Stimulated activated CD4-positive, alpha-beta T cell treated with anti-CD3 and anti-CD28 coated beads, TNF-alpha, amount 100 ng/mL, for 24 hours (primary cell): ENCODE data around the gene PLXNB1.

Experiments used
- DNase-seq, 3 experiments: peaks; one replicate each; pipeline ENCODE4 v3.0.0-alpha.2; 2020; ENCODE audit warnings: low read depth in 3 of 3

Gene PLXNB1

DNA sequence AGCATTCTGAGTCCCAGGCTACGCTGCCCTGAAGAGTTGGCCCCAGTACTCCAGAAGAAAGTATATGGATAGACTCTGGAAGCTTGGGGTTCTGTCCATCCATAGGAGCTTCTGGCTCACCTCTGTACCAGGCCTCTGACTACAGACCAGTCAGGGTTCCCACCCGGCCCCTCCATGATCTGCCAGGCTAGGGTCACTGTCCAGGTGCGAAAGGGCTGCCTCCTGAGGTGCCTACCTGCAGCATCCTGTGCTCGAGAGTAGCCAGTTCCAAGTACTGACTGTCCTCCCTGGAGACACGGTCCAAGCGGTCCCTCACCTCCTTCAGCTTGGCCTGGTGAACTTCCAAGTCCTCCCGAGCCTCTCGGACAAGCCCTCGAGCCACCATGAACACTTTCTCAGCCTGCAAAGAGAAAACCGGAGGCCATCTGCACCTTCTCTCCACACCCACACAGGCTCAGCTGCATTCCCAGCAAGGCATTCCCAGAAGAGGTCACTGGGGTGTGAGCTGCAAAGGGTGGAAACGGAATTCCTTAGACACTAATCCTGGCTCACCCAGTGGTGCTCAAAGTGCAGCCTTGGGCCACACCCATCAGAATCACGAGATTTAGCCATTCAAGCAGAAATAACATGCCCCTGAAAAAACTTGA is 3.7 kb upstream of the PLXNB1 start:
- DNase-seq, result no peak

DNA sequence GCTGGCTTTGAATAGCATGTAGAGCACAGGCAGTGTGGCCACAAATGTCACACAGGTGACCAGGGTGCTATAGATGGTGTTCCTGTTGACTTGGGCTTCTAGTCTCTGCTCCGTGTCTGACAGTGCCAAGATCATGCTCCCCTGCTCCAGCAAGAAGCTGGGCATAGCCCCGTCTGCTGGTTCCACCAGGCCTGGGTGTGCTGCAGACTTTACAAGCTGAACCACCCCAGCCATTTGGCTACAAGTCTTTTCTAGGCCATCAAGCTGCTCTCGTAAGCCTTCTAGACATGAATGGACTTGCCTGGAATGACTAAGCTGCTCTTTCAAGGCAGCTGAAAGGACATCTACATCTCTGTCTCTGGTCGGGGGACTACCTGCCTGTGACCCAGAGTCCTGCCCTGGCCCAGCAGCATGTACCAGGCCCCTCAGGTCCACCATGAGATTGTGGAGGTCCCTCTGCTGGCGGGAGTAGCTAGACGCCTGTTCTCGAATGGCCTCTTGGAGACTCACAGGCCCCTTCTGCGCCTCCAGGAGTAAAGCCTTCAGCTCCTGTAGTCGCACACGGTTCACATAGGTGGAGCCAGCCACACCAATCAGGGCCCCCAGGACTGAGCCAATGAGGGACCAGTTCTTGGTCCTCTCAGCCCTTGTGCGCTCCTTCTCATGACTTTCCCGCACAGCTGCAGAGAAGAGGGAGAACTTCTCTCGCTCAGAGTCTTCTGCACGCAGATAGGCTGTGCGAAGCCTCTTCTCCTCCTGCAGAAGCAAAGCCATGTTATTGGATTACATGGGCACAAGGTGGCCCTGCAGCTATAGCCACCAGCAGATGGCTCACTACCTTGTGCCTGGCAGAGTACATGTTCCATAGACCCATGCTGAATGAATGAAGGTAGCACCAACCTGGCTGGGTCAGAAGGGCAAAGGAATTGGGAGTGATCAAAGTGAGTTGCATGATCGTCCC is 2.8 kb upstream of the PLXNB1 start:
- DNase-seq, result no peak

DNA sequence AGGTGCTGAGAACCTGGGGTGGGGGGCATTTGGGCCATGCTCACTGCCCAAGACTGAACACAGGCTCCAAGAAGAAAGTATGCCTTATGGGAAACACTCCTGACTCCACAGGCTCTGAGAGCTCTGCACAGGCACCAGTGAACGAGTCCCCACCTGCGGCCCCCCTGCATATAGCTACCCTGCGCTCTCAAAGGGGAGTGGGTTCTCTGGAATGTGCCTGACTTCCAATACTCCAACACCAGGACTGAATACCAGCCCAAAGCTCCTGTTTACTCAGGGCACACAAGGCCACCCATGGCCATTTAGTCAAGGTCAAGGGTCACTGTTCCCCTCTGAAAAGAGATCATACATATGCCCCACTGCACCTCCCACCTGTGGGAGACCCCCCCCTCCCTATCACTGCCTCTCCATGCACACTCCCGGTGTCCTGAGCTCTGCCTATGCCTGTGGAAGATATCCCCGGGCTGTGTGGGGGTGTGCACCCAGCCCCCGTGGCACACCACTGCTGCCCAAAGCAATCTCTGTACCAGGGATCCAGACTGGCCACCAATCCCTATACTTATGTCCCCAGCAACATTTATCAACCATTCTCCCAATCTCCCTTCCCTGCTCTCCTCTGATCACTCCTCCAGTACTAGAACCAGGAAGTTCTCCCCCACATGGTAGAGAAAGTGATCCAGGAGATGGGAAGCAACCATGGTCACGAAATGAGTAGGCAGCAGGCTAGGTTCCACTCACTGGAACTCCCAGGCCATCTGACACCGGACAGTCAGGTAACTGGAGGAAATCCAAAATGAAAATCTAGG is 1.5 kb upstream of the PLXNB1 start:
- no peak for DNase-seq

DNA sequence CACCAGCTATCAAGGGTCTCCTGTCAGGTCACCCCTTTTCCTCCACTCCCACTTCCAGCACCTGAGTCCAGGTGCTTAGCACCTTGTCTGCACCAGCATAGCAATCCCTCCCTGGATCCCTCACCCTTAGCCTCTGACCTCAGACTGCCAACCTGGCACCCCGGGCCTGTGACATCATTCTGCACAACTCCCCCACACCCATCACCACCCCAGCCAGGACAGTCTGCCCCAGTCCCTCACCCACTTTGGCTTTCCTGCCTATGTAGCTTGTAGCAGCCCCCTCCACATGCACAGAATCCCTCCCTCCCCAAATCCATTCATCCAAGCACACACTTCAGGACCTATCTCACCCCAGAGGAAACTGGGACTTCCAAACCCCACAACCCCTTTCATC is 819 bp upstream of the PLXNB1 start:
- no peak for DNase-seq

DNA sequence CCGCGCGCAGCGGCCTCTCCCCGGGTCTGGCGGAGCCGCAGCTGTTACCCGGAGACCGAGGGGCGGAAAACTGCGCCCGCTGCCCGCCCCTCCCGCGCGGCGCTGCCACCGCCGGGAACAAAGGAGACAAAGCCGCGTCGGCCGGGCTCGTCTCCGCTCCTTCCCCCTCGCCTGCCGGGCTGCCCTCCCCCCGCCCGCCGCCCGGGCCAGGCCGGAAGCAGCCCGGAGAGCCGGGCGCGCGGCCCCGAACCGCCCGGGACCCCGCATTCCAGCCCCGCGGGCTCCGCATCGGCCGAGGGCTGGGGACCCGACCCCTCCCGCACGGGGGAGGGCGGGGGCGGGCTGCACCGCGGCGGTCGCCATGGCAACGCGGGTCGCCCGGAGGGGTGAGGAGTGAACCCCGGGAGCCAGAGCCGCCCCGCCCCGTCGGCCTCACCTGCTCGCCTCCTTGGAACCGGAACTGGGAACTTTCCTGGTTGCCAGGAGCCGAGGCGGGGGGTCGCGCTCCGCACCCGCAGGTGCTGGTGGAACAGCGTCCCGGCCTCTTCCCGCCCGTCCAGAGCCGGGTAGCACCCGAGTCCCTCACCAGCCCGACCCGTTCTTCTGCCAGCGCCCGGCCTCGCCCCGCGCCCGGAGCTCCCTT is 448 bp downstream of the PLXNB1 start:
- DNase-seq, result peak in 2 of 3 experiments; percentile 38 to 59

DNA sequence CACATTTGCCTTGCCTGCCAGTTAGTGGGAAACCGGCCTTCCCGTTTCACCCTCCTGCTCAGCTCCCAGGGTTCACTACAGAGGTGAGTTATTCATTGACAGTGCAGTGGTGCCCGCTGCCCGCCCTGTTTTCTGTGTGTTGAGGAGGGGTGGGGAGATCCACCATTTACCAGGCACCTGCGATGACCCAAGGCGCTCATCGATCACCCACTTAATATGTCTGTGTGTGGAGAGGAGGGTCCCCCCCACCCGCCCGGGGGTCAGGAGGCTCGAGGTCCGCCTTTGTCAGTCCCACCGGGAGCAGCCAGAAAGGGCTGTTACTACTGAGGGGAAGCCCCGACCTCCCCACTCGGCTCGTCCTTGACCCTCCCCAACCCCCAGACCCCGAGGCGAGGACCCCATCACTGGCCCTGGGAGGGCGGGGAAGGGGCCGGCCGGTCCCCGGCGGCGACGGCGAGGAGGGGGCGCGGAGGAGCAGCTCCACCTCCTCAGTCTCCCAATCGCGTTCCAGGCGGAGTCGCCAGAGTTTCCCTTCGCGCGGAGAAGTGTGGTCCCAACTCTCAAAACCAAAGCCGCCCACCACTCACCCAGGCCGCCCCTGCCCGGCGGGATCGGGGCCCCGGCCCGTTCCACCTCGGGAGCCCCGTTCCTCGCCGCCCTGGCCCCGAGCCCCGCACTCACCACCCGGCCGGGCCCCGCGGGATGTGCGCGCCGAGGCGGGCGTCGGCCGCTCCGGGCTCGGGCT is 1.1 kb downstream of the PLXNB1 start:
- DNase-seq, result peak in 1 of 3 experiments; percentile 16

DNA sequence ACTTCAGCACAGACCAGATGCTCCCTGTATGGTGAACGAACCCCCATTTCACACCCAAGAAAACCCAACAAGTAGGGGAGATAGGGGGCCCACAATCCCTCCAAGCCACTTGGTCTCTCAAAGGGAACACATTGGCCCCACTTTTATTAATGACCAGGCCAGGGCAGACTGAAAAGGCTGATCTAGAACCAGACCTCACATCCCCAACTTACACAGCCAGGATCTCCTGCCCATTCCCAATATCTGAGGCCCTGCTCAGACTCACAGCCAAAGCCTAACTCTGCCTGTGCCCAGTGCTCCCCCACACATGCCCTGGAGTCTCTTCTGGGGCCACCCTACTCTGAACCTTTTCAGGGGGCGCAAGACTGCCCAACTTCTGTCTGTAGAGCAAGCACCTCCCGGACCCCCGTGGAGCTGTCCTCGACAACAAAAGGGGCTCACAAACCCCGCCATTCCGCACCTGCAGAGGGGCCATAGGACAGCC is 1.8 kb downstream of the PLXNB1 start:
- no peak for DNase-seq

DNA sequence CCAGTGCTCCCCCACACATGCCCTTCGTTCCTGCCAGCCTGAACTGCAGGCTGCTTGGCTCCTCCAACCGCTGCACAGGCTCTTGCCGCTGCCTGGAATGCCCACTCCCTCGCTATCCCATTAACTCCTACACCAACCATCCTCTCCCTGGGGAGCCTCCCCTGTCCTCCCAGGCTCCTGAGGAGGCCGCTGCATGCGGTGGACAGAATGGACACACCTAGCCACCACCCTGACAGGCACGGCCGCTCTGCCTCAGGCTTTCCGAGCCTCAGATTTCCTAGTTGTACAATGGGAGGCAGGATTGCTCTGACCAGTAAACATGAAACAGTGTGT is 2.3 kb downstream of the PLXNB1 start:
- DNase-seq, result no peak

DNA sequence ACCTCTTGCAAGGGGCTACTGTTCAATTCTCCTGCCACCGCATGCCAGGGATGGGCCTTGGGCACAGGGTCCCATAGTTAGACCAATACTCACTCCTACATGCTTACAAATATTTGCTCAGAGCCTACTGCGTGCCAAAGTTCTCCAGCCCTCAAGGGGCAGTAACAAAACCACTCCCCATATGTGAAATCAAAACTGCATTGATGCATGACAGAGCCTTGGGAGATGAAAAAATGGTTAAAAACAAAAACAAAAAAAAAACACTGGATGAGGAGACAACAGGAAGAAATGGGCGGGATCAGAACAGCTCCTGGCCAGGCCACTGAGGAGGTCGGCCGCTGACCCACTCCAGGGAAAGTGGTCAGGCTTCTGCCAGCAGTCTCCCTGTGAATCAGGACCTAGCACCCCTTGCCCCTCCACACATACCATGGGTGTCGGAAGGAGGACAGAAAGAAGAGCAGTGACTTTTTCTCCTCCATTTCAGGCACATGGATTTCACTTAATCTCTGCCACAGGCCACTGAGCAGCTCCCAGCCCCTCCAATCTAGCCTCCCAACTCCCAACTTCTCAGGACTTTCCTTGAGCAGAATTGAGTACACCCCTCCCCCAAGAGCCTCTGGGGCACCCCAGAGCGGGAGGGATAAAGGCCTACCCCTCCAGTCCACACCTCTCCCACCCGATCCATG is 2.8 kb downstream of the PLXNB1 start:
- no peak for DNase-seq

DNA sequence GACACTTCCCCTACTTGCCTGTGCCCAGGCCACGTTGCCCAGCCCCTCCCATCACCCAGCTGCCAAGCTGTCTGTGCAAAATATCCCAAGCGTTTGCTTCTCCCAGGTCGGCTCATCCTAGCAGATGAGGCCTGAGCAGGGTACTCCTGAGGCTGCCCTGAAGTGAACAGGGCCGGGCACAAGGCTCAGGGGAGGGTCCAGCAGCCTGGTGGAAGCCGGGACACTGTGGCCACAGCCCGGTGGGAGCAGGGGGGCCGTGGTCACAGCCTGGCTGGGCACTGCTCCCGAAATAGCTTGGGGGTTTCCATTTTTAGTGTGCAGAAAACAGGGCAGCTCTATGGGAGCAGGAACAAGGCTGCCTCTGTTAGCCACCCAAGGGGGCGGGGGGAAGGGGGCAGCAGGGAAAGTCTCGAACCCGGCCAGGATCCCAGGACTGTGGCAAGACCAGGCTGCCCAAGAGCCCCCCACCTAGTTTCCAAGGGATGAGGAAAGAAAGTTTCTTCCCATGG is 3.4 kb downstream of the PLXNB1 start:
- DNase-seq, result no peak

DNA sequence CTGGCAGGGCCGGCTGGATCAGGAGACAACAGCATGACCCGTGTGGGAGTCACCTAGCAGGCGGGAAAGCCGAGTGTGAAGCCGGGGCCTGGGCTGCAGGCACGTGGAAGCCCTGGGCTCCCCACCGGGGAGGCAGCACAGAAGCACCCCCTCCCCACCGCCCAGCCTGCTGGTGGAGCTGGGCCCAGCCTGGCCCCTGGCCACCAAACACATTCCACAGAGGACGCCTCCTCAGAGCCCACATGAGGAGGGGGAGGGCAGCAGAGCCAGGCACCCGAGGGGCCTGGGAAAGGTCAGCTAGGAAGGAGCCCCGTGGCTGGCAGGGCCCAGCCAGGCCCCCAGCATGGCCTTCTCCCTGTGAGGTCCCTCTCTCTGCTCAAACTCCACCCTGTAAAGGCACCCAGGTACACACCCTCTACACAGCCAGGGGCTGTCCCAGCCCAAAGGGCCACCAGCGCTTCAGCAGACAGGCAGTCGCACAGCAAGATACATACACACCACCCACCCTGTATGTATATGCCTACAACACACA is 4.5 kb downstream of the PLXNB1 start:
- DNase-seq, result no peak

DNA sequence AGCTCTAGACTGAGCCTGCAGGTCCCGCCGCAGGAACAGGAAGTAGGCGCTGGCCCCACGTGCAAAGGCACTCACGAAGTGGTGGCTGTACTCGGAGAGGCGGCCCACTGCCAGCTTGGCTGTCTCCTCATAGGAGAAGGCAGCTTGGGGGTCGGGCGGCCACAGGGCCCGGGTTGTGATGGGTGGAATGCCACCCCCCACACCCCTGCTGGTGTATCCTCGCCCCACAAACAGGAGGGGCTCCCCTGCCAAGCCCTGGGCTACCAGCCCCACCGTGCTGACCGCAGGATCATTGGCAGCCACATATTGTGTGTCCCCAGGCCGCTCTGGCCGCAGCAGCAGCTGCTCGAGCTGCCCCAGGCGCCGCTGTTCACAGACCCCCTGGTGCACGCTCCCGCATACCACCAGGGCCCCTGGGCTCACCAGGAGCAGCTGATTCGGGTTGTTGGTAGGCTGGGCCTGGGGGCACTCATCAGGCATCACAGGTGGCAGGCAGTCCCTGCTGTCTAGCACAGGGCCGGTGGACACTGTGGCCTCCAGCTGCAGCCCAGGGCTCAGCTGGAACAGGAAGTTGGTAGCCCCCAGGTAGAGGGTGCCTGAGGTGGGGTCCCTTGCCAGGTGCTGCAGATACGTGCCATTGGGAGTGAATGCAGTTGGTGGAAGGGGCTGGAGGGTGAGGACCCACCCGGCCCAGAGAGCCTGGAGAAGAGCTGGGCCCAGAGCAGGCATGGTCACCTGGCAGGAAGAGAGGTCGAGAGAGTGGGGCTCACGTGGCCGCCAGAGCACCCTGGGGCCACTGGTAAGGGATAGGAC is 5.8 kb downstream of the PLXNB1 start:
- no peak for DNase-seq

DNA sequence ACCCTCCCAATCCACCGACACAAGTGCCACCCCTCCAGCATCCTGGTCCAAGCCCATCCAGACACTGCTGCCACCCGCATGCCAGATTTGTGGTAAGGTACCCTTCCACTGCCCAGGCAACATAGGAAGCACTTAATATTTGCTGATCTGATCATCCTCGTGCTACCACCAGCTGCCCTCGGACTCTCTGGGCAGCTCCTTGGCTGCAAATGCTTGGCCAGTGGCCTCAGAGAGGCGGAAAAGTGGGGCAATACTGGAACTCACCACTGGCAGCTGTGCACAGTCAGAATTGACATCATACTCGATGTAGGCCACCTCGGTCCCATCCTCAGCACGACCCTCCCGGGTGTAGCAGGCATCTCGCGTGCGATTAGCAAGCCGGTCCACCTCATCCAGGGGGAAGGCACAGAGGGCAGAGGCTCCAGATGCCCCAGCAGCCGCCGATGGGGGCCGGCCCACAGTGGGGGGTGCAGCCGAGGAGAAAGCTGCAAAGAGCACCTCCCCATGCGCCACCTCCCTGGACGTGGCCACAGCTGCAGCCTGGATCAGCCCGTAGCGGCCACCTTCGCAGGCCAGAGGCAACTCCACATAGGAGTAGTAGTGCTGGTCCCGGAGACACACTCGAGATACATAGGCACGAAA is 6.5 kb downstream of the PLXNB1 start:
- no peak for DNase-seq

DNA sequence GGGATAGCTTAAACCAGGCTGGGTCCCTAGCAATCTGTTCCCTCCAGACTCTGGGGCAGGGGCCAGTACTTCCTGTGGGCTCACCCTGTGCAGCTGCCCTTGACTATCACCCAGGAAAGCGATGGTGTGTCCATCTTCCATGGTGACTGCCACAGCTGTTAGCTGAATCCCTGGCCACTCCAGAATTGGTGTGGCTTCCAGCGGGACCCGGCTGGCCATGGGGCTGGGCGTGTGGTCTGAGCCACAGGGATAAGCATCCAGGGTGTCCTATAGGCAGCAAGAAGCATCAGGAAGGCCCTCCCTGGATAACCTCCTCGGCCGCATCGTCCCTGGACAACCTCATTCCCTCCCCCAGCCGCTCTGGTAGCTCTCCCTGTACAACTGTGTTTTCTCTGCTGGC is 7.2 kb downstream of the PLXNB1 start:
- no peak for DNase-seq

DNA sequence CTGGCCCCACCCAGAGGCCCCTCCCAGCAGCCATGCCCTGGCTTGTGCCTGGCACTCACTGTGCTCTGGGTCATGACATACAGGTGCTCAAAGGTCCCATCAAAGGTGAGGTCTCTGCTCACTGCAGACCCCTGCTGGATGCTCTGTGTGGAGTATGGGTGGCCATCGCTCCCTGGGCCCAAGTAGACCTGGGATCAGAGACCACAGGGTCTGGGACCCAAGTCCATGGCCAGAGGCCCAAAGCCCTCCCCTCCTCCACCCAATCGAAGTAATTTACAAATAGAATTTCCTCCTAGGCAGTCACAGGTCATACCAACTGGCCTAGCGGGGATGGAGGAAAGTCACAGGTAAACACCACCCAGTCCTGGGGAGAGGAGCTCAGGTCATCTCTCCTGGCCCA is 7.6 kb downstream of the PLXNB1 start:
- DNase-seq, result no peak

DNA sequence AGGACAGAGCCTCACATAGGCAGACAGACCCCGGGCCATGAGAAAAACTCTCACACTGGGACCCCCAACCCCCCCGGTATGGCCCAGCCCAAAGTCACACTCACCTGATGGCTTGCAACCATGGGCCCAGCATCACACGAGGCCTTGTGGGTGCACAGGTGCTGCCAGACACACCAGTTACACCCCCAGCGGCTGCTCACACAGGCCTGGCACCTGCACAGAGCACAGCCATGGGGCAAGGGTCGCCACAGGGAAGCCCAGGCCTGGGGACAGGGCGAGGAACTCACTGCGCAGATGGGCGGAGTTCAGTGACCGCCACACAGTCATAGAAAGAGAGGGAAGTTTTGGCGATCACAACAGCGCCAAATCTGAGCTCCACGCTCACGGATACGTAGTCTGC is 9.3 kb downstream of the PLXNB1 start:
- no peak for DNase-seq

DNA sequence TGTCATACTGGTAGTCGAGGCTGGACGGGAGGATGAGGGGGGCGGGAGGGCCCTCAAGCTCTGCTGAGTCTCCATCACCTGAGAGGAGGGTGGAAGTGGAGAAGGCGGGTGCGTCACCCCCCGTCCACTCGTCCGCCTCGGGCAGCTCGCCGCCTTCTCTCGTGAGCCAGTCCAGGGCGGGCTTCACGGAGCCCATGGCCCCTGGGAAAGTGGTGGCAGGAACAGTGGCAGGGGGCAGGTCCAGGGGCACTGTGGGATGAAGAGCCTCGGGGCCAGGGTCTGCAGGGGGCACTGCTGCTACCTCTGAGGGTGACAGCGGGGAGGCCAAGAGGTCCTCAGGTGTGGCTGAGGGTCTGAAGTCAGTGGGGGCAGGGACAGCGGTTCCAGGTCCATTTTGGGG is 10.3 kb downstream of the PLXNB1 start:
- DNase-seq, result no peak

DNA sequence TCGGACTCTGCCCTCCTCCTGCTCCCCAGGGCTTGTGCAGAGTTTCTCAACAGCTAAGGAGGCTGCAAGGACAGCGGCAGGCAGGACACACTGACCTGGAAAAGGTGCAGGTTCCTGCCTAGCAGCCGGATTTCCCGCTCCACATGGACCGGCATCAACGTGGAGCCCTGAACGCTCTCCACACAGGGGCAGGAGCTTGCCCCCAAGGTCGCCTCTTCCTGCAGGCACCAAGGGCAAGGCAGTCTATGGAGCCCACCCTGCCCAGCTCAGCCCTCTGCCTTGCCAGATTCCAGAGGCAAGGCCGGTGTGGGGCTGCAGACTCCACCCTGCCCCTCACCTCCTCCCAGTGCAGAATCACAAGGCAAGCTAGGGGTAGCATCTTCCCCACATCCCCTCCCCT is 10.7 kb downstream of the PLXNB1 start:
- no peak for DNase-seq

DNA sequence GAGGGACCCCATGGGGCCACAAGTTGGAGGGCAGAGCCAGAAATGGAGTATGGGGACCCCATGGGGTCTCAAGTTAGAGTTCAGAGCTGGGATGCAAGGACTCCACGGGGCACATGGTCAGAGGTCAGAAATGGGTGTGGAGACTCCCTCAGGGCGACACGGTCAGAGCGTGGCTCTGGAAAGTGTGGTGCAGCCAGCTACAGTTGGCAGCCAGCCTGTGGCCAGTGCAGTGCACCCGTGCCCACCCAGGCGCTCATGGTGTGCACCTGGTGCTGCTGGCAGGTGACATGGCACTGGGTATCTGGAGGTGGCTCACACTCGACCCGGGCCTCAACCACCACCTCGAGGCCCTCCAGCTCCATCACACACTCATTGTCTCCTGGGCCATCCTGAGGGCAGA is 11.2 kb downstream of the PLXNB1 start:
- DNase-seq, result no peak
